Stimulated activated naive CD8-positive, alpha-beta T cell treated with anti-CD3 and anti-CD28 coated beads, Interleukin-15, amount 100 ng/mL, for 72 hours (primary cell): Measurements from ENCODE around the gene C2orf68.
A peak's percentile ranks its signal among the peaks of the same experiment; 100 is the strongest.
"Not testable (repeated sequence)": the region's sequence is repeated elsewhere in the genome, so short reads cannot be mapped to it uniquely, and the experiment has no call there.

Experiments used
- ATAC-seq: fragments of 150-1000 bp; cut with Tn5 transposase; 2 replicates; pipeline ENCODE4 v1.10.0; 2021; ENCODE audit warnings: mild to moderate bottlenecking, moderate library complexity
- DNase-seq, 2 donors: peaks; one replicate each; pipeline ENCODE4 v3.0.0; 2021 to 2022
- H3K27ac Mint-ChIP-seq, 2 donors: one replicate each; pipeline ENCODE4 v1.8.0; 2022; ENCODE audit warnings: mild to moderate bottlenecking in 2 of 2, mixed read lengths in 2 of 2, moderate library complexity in 2 of 2
- H3K27me3 Mint-ChIP-seq: one replicate; pipeline ENCODE4 v1.8.0; 2022; ENCODE audit warnings: mixed read lengths
- H3K4me1 Mint-ChIP-seq: one replicate; pipeline ENCODE4 v1.8.0; 2022; ENCODE audit warnings: mild to moderate bottlenecking, mixed read lengths
- H3K4me3 Mint-ChIP-seq, 2 donors: one replicate each; pipeline ENCODE4 v1.8.0; 2022; ENCODE audit warnings: mild to moderate bottlenecking in 2 of 2, mixed read lengths in 2 of 2, moderate library complexity in 1 of 2
- H3K9me3 Mint-ChIP-seq, 2 donors: one replicate each; pipeline ENCODE4 v1.8.0; 2022; ENCODE audit warnings: mixed read lengths in 2 of 2

Gene C2orf68, protein sequence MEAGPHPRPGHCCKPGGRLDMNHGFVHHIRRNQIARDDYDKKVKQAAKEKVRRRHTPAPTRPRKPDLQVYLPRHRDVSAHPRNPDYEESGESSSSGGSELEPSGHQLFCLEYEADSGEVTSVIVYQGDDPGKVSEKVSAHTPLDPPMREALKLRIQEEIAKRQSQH

DNA sequence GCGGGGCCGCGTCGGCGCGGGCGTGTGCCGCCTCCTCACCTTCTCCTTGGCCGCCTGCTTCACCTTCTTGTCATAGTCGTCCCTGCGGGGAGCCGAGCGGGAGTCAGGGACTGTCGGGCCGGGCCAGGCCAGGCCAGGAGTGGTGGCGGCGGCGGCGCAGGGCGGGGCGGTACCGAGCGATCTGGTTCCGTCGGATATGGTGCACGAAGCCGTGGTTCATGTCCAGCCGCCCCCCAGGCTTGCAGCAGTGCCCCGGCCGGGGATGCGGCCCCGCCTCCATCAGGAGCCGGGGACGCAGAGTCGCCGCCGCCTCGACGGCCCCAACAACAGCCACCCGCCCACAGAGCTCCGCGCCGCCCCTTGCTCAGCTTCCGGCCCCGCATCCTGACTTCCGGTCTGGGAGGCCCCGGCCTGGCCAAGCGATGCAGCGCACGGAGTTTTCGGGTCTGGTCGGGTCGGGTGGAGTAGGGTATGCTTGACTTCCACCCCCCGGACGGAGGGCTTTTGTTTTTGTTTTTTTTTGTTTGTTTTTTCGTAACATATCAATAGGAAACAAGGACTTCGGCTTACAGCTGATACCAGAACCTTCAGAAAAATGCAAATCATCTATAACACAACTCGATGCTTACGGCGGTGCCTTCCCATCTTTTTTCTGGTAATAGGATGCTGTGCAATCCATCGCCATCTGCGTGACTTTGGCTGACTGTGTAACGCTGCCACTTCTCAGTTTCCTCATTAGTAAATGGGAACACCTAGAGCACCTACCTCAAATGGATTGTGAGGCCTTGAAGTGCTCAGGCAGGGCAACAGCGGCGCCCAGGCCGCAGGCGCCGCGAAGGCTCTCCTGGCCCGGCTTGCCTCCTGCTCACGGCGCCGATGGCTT lies at the start of gene C2orf68:
C2orf68 (minus strand) TSS at position 362 of the 883 bp plus-strand sequence; CDS start at position 280, 82 bp downstream.
- peak; percentile 83 to 92 for DNase-seq
- ATAC-seq: peak; percentile 88
- no peaks in the 10 kb centered on the region for H3K27me3 Mint-ChIP-seq
- peak within 1 kb of the TSS; percentile 90 to 100 for H3K4me3 Mint-ChIP-seq
- peak within 1 kb of the TSS; percentile 98 to 99 for H3K27ac Mint-ChIP-seq
- peaks cover 45% of the 10 kb centered on the region for H3K4me1 Mint-ChIP-seq
- H3K9me3 Mint-ChIP-seq: no peaks in the 10 kb centered on the region

DNA sequence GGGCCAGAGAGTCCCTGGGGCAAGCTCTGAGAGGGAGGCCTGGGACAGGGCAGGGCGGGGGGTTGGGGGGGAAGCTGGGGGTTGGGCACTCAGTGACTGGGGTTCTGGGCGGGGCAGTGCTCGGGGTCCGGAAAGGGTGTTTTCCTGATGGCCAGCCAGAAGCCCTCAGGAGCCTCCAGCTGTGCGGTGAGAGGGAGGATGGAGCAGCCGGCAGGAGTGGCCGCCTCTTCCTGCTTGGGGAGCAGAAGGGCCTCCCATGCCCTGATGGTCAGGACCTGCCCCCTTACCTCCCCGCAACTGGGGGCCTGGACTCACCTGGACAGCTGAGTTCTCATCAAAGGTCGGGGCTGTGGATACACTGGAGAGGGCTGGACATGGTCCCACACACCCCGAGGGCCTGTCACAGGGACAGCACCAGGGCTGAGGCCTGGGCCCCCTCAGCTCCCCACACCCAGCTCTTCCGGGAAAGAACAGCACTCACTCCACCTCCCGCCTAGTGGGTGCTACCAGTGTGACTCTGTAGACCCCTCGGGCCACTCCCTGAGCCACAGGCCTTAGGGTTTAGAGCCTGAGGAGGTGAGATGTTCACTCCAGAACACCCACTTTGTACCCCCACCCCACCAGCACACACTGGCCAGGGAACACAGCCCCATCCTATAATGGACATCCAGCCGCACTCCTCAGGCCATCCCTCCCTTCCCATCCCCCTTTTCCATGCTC lies 49.4 kb upstream of the C2orf68 start:
- ATAC-seq: peak; percentile 24
- Mint-ChIP-seq H3K4me1 (no peaks in the 10 kb centered on the region), H3K27ac (no peak overlapping the region)

DNA sequence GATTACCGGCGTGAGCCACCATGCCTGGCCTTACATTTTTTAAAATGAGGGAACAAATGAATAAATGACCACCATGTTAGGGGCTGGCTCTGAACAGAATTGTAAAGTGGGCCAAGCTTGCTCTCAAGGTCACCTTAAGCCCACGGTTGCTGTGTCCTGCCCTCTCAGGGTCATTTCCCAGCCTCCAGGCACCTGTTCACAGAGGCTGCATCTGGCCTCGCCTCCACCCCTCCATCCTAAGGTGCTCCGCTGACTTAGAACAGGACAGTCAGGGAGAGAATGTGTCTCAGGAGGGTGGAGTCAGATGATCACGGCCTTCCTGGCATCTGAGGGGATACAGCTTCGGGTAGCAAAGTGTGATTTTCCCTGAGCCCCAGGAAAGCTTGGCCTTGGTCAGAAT lies 48.9 kb upstream of the C2orf68 start:
- Mint-ChIP-seq H3K27ac (no peak overlapping the region), H3K4me3 (no peak overlapping the region), H3K27me3 (no peaks in the 10 kb centered on the region), H3K4me1 (no peaks in the 10 kb centered on the region), H3K9me3 (no peaks in the 10 kb centered on the region)
- ATAC-seq (no peak), DNase-seq (no peak)

More for the DNA sequence above, 49.4 kb upstream of the C2orf68 start:
- H3K27me3 Mint-ChIP-seq: no peaks in the 10 kb centered on the region
- no peak overlapping the region for H3K4me3 Mint-ChIP-seq
- no peaks in the 10 kb centered on the region for H3K9me3 Mint-ChIP-seq
- no peak for DNase-seq

DNA sequence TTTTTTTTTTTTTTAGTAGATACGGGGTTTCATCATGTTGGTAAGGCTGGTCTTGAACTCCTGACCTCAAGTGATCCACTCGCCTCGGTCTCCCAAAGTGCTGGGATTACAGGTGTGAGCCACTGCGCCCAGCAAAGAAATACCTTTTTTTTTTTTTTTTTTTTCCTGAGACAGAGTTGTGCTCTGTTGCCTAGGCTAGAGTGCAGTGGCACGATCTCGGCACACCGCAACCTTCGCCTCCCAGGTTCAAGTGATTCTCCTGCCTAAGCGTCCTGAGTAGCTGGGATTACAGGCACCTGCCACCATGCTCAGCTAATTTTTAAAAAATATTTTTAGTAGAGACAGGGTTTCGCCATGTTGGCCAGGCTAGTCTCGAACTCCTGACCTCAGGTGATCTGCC lies 48.4 kb upstream of the C2orf68 start:
- not testable (repeated sequence) for H3K9me3 Mint-ChIP-seq, DNase-seq, H3K4me1 Mint-ChIP-seq, H3K27ac Mint-ChIP-seq, ATAC-seq, H3K27me3 Mint-ChIP-seq, H3K4me3 Mint-ChIP-seq

DNA sequence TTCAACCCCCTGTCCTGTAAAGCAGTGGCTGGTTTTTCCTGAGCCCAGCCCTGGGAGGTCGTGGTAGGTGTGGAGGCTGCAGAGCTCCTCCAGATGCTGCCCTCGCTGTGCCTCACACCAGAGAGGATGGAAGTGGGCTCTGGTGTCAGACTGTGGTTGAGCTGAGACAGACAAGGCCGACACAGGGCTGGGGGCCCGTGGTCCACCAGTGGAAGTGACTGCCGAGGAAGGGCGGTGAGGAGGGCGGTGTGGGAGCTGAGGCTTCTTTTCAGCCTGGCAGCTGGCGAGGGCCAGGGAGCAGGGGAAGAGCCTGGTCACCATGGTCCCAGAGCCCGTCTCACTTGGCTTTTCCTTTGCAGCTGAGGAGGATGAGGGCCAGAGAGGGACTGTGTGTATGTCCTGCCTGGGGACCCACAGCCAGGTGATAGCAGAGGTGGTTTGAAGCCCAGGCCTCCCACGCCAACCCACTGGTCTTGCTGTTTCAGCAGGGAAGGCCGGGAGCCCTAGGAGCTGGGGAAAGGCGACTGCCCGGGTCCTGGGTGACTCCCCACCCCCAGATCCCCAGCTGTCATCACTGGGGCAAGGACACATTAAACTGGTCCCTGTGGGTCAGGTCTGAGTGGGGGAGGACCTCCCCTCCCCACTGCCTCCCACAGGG lies 47.6 kb upstream of the C2orf68 start:
- H3K27me3 Mint-ChIP-seq: no peaks in the 10 kb centered on the region
- ATAC-seq (no peak), DNase-seq (no peak)
- no peak overlapping the region for H3K27ac Mint-ChIP-seq
- no peaks in the 10 kb centered on the region for H3K4me1 Mint-ChIP-seq
- no peak overlapping the region for H3K4me3 Mint-ChIP-seq
- no peaks in the 10 kb centered on the region for H3K9me3 Mint-ChIP-seq

DNA sequence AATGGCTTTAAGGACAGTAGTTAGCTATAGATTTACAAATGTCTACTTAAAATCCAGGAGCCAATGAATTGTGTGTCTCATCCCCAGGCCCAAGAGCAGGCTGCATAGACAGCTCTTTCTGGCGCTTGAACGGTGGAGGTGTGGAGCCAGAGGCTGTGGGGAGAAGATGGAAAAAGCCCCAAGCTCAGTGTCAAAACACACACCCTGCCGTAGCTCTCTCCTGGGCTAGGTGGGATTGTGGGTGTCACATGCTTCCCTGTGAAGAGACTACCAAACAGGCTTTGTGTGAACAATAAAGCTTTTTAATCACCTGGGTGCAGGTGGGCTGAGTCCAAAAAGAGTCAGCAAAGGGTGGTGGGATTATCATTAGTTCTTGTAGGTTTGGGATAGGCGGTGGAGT lies 45.5 kb upstream of the C2orf68 start:
- H3K27me3 Mint-ChIP-seq, ATAC-seq, H3K9me3 Mint-ChIP-seq, H3K4me3 Mint-ChIP-seq, DNase-seq, H3K4me1 Mint-ChIP-seq, H3K27ac Mint-ChIP-seq: not testable (repeated sequence)

DNA sequence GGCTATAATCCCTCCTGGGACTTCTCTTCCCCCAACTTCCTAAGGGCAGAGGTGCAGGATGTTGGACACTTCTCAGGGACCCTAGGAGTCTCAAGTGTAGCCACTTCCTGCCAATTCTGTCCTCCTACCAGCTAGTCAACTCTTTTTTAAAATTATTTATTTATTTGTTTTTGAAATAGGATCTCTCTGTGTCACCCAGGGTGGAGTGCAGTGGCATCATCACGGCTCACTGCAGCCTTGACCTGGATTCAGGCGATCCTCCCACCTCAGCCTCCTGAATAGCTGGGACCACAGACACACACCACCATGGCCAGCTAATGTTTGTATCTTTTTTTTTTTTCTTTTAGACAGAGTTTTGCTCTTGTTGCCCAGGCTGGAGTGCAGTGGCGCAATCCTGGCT lies 44.6 kb upstream of the C2orf68 start:
- Mint-ChIP-seq H3K27me3 (no peaks in the 10 kb centered on the region), H3K4me1 (no peaks in the 10 kb centered on the region), H3K27ac (peak overlapping the region; percentile 7 to 47), H3K4me3 (no peak overlapping the region), H3K9me3 (no peaks in the 10 kb centered on the region)
- ATAC-seq: no peak
- no peak for DNase-seq

DNA sequence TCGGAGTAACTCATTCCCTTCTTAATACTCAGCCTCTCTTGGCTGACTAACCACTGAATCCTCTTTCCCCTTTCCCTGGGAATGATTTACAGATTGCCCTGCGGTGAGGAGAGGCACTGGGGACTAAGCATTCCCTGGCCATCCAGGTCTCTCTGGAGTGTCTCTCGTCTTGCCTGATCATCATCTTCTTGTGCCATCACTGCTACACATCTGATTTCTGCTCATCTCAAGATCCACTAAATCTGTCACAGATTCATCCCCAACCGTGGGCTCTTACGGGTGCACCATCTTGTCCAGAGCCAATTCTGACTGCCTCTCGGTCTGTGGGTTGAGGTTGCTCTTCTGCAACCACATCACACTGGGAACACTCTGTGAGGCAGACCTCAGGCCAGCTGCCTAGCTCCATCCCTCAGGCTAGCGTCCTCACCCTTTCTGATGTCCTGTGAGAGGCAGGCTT lies 44.1 kb upstream of the C2orf68 start:
- no peaks in the 10 kb centered on the region for H3K4me1 Mint-ChIP-seq
- peak overlapping the region; percentile 7 to 47 for H3K27ac Mint-ChIP-seq
- no peaks in the 10 kb centered on the region for H3K27me3 Mint-ChIP-seq
- no peak overlapping the region for H3K4me3 Mint-ChIP-seq
- no peaks in the 10 kb centered on the region for H3K9me3 Mint-ChIP-seq
- ATAC-seq (no peak), DNase-seq (no peak)

DNA sequence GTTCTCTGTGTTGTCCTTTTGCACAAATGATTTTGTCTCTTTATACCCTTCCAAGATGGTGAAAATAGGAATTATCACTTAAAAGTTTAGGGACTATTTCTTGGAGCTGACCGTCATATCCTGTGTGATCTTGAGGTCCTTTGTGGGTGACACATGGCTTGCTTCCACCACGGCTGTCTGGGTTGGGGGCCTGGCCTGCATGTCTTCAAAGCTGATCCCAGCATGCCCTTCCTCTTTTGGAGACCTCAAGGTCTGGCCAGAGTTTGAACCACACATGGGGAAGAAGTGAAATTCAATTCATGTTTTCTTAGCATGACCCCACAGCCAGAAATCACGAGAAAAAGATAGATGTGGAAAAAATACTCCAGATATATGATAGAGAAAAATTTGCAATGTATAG lies 42.1 kb upstream of the C2orf68 start:
- no peak for ATAC-seq

DNA sequence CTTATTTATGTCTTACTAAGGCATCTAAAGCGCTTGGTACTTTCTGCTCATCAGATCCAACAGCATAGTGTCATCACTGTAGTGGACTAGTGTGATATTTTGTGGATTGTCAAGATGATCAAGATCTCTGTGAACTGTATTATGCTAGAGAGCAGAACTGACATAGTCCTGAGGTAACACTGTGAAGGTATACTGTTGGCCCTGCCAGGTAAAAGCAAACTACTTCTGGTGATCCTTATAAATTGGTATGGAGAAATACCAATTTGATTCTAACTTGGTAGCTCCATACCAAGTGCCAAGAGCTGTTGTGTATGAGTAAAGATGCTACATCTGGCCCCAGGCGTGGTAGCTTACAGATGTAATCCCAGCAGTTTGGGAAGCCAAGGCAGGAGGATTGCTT lies 40.2 kb upstream of the C2orf68 start:
- no peak for ATAC-seq

More for the DNA sequence above, 42.1 kb upstream of the C2orf68 start:
- no peak overlapping the region for H3K27ac Mint-ChIP-seq
- no peaks in the 10 kb centered on the region for H3K9me3 Mint-ChIP-seq
- H3K4me1 Mint-ChIP-seq: no peaks in the 10 kb centered on the region
- H3K27me3 Mint-ChIP-seq: no peaks in the 10 kb centered on the region
- H3K4me3 Mint-ChIP-seq: no peak overlapping the region
- no peak for DNase-seq

DNA sequence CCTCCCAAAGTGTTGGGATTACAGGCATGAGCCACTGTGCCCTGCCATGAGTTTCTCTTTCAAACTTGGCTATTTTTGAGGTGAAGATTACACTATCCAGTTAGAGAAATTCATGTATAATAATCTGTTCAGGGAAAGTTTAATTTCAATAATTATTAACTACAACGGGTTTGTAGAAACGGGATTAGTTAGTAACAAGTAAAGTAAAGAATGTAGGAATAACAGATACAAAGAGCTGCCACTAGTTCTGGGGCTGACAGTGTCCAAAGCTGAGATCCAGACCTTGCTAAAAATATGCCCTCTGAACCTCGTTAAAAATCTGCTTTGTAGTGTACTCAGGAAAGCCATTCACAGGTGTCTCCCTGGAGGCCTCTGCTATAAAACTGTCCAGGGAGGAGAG lies 39.2 kb upstream of the C2orf68 start:
- no peaks in the 10 kb centered on the region for H3K4me1 Mint-ChIP-seq
- ATAC-seq (no peak), DNase-seq (no peak)
- no peak overlapping the region for H3K27ac Mint-ChIP-seq
- no peaks in the 10 kb centered on the region for H3K27me3 Mint-ChIP-seq
- H3K9me3 Mint-ChIP-seq: no peaks in the 10 kb centered on the region
- no peak overlapping the region for H3K4me3 Mint-ChIP-seq

More for the DNA sequence above, 40.2 kb upstream of the C2orf68 start:
- Mint-ChIP-seq H3K27me3 (no peaks in the 10 kb centered on the region), H3K9me3 (no peaks in the 10 kb centered on the region), H3K27ac (no peak overlapping the region), H3K4me3 (no peak overlapping the region), H3K4me1 (no peaks in the 10 kb centered on the region)
- DNase-seq: no peak

DNA sequence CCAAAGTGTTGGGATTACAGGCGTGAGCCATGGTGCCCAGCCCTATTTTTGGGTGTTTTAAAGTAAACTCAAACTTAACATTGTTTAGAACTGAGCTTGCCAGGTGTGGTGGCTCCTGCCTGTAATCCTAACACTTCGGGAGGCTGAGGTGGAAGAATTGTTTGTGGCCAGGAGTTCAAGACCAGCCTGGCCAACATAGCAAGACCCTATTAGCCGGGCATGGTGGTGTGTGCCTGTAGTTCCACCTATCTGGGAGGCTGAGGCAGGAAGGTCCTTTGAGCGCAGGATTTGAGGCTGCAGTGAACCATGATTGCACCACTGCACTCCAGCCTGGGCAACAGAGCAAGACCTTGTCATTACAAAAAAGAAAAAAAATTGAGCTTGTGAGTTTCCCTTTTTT lies 38.6 kb upstream of the C2orf68 start:
- Mint-ChIP-seq H3K4me1 (no peaks in the 10 kb centered on the region), H3K4me3 (no peak overlapping the region), H3K9me3 (no peaks in the 10 kb centered on the region), H3K27ac (no peak overlapping the region), H3K27me3 (no peaks in the 10 kb centered on the region)
- DNase-seq (no peak), ATAC-seq (no peak)

DNA sequence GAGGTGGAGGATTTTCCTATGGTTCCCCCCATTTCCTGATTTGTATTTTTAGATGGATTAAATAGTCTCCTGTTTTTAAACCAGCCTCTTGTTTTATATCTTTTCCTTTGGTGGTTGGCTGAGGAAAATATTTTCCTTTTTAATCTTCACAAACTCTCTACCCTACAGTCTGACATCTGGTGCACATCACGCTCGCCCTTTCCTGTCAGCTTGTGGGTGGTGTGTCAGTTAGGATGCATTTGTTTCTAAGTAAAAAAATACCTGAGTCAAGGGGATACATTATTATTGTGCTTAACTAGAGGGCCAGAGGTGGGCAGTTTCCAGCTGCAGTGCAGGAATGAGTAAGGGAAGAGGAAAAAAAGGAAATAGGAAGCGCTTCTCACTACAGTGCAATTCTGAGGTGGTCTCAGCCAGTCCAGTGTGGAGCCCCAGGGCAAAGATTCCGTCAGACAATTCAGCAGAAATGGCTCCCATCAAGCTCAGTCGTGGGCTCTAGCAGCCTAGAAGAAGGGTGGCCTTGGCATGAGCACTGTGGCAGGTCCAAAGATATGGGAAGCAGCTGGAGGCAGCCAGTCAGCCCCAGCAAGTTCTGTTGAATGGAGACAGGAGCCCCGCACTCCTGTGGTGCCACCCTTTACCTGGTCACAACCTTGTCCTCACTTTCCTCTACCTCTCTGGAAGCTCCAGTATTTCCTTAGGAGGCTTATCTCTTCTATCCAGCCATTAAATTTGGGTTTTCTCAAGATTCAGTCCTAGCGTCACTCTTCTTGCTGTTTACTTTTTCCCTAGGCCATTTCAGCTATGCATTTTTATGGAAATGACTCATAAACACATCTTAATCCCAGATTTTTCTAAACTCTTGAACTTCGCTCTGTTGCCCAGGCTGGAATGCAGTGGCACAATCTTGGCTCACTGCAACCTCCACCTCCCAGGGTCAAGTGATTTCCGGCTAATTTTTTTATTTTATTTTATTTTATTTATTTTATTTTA lies 37.6 kb upstream of the C2orf68 start:
- DNase-seq: no peak
- ATAC-seq: no peak
- no peaks in the 10 kb centered on the region for H3K4me1 Mint-ChIP-seq
- no peaks in the 10 kb centered on the region for H3K27me3 Mint-ChIP-seq
- no peaks in the 10 kb centered on the region for H3K9me3 Mint-ChIP-seq
- H3K27ac Mint-ChIP-seq: peak overlapping the region in 1 of 2 donors; percentile 7
- no peak overlapping the region for H3K4me3 Mint-ChIP-seq

DNA sequence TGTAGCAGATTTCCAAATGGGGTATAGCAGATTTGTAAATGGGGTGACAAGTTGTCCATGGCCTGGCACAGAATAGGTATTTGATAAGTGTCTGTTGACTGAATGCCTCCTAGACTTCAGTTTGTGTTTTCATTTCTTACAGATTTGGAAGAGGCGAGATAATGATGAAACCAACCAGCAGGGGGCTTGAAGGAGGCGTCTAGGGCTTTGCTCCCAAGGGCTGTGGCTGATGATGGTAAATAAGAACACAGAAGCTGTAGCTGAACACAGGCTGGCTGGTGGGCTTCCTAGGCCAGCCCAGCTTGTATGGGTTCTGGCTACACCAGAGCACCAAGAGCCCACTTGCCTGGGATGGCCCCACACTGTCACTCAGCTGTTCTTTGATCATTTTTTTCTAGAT lies 36.8 kb upstream of the C2orf68 start:
- H3K4me3 Mint-ChIP-seq: no peak overlapping the region
- DNase-seq (no peak), ATAC-seq (peak; percentile 50)
- H3K27ac Mint-ChIP-seq: no peak overlapping the region
- H3K9me3 Mint-ChIP-seq: no peaks in the 10 kb centered on the region
- H3K27me3 Mint-ChIP-seq: no peaks in the 10 kb centered on the region
- no peaks in the 10 kb centered on the region for H3K4me1 Mint-ChIP-seq
